Mononuclear cell (primary cell): ENCODE data around the gene TCERG1. TPM values are rescaled to one million over a fixed set of nuclear protein-coding genes. Genes with fewer than 3 reads are reported as not detected.

ENCODE experiments used
- H3K27me3 ChIP-seq: 2 replicates; pipeline ENCODE4 v1.6.0; 2011; ENCODE audit warnings: low read length, control low read depth; ENCODE audit not compliant: insufficient read depth
- H3K4me1 ChIP-seq: 2 replicates; pipeline ENCODE4 v1.5.1; 2011; ENCODE audit warnings: mild to moderate bottlenecking, low read length, control low read depth; ENCODE audit not compliant: insufficient read depth
- H3K4me3 ChIP-seq: 2 replicates; pipeline ENCODE4 v1.5.1; 2011; ENCODE audit warnings: mild to moderate bottlenecking, low read length, moderate library complexity
- H3K9me3 ChIP-seq: 2 replicates; pipeline ENCODE4 v1.5.1; 2011; ENCODE audit warnings: low read depth, mild to moderate bottlenecking, control low read depth, low read length
- total RNA-seq: library from RNA; depleted of rRNA; stranded (reverse); fragments of >200 nt; gene quantifications from one replicate; pipeline ENCODE4 v1.2.3, GENCODE V29; 2012

TCERG1 gene
- total RNA-seq, 1 donor, result 115 TPM

- Histone ChIP-seq H3K4me1 (no peaks in the 10 kb centered on the region), H3K27me3 (peaks cover 20% of the 10 kb centered on the region), H3K9me3 (no peaks in the 10 kb centered on the region), H3K4me3 (no peak overlapping the region)
Observed at GRCh38 chr5:146440870-146441495, 6.2 kb upstream of the TCERG1 start.

- Histone ChIP-seq H3K4me3 (no peak overlapping the region), H3K27me3 (peaks cover 10% of the 10 kb centered on the region), H3K4me1 (no peaks in the 10 kb centered on the region), H3K9me3 (no peaks in the 10 kb centered on the region)
Observed at GRCh38 chr5:146441896-146442295, 5.2 kb upstream of the TCERG1 start.

- Histone ChIP-seq H3K4me3 (peak overlapping the region; percentile 93), H3K4me1 (peaks cover 25% of the 10 kb centered on the region), H3K9me3 (no peaks in the 10 kb centered on the region), H3K27me3 (no peaks in the 10 kb centered on the region)
Observed at GRCh38 chr5:146447734-146448380, 724 bp downstream of the TCERG1 start.

DNA sequence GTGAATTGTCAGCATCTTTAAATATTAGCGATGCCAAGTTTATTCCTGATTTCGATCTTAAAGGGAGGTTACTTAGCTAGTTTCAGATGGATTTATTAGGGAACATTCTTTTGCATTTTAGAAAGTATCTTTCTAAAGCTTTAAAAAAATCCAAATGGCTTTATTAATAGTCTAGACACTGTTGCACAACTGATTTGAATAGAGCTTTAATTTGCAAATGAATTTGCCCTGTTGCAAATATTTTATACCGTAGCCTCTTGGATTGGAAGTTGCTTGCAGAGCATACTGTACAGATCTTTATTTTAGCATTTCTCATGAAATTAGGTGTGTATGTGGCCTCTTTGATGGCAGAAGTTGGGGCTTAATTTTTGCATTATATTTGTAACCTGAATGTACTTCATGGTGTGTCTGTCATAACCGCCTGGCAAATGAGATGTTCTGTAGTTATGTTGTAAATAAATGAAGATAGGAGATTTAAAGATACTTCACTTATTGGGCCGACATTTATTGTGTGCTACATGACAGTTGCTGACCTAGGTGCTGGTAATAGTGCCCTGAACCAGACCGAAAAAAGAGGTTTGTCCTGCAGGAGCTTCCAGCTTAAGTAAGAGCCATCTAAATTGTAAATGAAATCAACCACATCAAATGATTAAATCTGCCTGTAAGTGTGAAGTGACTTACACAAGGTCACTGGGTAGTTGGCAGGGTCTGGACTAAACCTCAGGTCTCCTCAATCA is 1.8 kb downstream of the TCERG1 start:
- no peaks in the 10 kb centered on the region for H3K27me3 ChIP-seq
- H3K4me1 ChIP-seq, result peaks cover 25% of the 10 kb centered on the region
- no peak overlapping the region for H3K4me3 ChIP-seq
- H3K9me3 ChIP-seq, result no peaks in the 10 kb centered on the region

- H3K4me3 ChIP-seq, result no peak overlapping the region
- H3K4me1 ChIP-seq, result peaks cover 25% of the 10 kb centered on the region
- H3K9me3 ChIP-seq, result no peaks in the 10 kb centered on the region
- H3K27me3 ChIP-seq, result no peaks in the 10 kb centered on the region
Observed at GRCh38 chr5:146450002-146450401, 2.9 kb downstream of the TCERG1 start.

- Histone ChIP-seq H3K4me1 (peaks cover 25% of the 10 kb centered on the region), H3K27me3 (no peaks in the 10 kb centered on the region), H3K4me3 (no peak overlapping the region)
Observed at GRCh38 chr5:146451411-146451810, 4.3 kb downstream of the TCERG1 start.

DNA sequence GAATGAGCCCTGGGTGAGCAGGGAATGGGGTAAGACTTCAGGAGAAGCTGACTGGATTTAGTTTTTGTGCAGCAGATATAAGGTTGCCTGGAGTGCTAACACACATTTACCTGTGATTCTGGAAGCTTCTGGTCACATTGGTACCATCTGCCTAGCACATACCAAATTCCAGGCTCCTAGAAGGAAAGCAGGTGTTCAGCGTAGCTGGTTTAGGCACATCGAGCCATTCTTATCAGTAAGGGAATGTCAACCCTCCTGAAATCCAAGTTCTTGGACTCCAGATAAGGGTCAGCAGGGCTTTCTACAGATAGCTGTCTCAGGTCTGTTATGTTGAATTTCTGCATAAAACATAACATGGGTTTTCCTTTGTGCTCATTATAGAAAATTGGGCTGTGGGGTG is 10.3 kb downstream of the TCERG1 start:
- Histone ChIP-seq H3K27me3 (no peaks in the 10 kb centered on the region), H3K4me3 (no peak overlapping the region), H3K9me3 (no peaks in the 10 kb centered on the region), H3K4me1 (no peaks in the 10 kb centered on the region)

More at GRCh38 chr5:146451411-146451810, 4.3 kb downstream of the TCERG1 start:
- H3K9me3 ChIP-seq, result no peaks in the 10 kb centered on the region

- H3K4me3 ChIP-seq, result no peak overlapping the region
- H3K27me3 ChIP-seq, result no peaks in the 10 kb centered on the region
Observed at GRCh38 chr5:146458894-146459293, 11.8 kb downstream of the TCERG1 start.

GRCh38 chr5:146461319-146461718 is 14.2 kb downstream of the TCERG1 start:
- H3K4me1 ChIP-seq, result no peaks in the 10 kb centered on the region
- H3K4me3 ChIP-seq, result no peak overlapping the region
- no peaks in the 10 kb centered on the region for H3K9me3 ChIP-seq
- no peaks in the 10 kb centered on the region for H3K27me3 ChIP-seq

More at GRCh38 chr5:146458894-146459293, 11.8 kb downstream of the TCERG1 start:
- H3K9me3 ChIP-seq, result no peaks in the 10 kb centered on the region
- H3K4me1 ChIP-seq, result no peaks in the 10 kb centered on the region

GRCh38 chr5:146463446-146463845 is 16.3 kb downstream of the TCERG1 start:
- Histone ChIP-seq H3K4me1 (no peaks in the 10 kb centered on the region), H3K4me3 (no peak overlapping the region), H3K9me3 (no peaks in the 10 kb centered on the region), H3K27me3 (no peaks in the 10 kb centered on the region)

DNA sequence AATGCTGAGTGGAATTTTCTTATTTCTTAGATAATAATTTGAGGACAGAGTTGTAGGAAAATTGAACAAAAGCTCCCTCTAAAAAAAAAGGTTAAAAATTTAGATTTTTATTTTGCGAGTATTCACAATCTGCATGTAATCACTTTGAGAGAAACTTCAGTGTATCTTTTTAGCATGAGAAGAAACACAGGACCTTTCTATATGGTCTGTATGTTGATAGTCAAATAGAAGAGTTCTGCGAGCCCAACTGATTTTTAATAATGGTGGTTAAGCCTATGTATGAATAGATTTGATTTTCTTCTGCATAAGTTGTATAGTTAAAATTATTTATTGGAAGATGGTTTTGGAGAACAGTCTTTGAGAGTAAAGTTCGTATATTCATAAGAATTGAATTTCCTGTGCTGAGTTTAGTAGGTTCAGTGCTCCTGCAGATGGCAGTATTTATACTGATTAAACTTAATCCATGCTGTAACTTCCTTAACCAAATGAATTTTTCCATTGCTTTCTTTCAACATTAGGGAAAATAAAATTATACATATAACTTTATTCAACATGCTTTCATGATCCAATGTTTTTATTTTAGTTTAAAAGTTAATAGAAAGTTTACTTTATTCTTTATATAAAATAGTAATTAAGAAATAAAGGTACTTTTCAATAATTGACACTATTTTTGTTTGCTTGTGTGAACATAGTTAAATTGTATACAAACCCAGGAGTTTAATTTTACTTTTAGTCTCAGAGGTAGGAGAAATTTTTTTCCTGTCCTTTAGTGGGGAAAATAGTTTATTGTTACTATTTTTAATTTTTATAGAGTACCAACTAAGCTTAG is 19.6 kb downstream of the TCERG1 start:
- H3K4me3 ChIP-seq, result no peak overlapping the region
- H3K27me3 ChIP-seq, result no peaks in the 10 kb centered on the region
- no peaks in the 10 kb centered on the region for H3K4me1 ChIP-seq
- H3K9me3 ChIP-seq, result no peaks in the 10 kb centered on the region

GRCh38 chr5:146467760-146468159 is 20.6 kb downstream of the TCERG1 start:
- H3K4me3 ChIP-seq, result no peak overlapping the region
- no peaks in the 10 kb centered on the region for H3K27me3 ChIP-seq
- no peaks in the 10 kb centered on the region for H3K9me3 ChIP-seq
- H3K4me1 ChIP-seq, result no peaks in the 10 kb centered on the region

DNA sequence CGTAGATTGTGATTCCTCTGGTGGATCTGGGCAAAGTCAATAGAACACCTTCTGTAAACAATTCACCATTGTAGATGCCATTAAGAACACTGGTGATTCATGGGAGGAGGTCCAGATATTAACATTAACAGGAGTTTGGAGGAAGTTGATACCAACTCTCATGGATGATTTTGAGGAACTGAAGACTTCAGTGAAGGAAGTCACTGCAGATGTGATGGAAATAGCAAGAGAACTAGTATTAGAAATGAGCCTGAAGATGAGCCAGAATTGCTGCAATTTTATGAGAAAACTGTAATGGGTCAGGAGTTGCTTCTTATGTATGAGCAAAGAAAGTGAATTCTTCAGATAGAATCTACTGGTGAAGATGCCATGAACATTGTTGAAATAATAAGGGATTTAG is 26.9 kb downstream of the TCERG1 start:
- Histone ChIP-seq H3K9me3 (no peaks in the 10 kb centered on the region), H3K4me3 (no peak overlapping the region), H3K27me3 (no peaks in the 10 kb centered on the region), H3K4me1 (peaks cover 5% of the 10 kb centered on the region)

DNA sequence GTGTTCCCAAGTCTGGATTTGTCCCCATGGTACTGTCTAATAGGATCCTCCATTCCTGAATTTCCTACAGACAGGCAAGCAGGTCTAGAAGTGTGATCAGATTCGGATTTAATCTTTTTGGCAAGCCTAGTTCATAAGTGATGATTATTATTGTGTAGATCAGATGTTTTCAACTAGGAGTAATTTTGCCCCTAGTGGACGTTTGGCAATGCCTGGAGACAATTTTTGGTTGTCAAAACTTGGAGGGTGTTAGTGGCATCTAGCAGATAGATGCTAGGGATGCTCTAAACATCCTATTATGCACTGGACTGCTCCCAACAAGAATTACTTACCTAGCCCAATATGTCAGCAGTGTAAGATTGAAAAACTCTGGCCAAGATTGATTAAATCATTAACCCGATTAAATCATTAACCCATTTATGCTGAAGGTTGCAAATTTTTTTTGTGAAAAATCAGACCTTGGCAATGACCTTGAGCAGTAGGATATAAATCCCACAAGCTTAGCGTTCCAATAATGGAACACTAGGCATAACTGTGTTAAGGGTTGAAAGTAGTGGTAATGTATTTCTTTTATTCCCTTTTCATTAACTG is 28.2 kb downstream of the TCERG1 start:
- H3K4me3 ChIP-seq, result no peak overlapping the region

More for the DNA sequence above, 28.2 kb downstream of the TCERG1 start:
- Histone ChIP-seq H3K27me3 (no peaks in the 10 kb centered on the region), H3K4me1 (peaks cover 5% of the 10 kb centered on the region), H3K9me3 (no peaks in the 10 kb centered on the region)
